ENCODE measurements around the gene NUDT11.
"Not testable (repeated sequence)": the region's sequence is repeated elsewhere in the genome, so short reads cannot be mapped to it uniquely, and the experiment has no call there.

The NUDT11 gene

DNA sequence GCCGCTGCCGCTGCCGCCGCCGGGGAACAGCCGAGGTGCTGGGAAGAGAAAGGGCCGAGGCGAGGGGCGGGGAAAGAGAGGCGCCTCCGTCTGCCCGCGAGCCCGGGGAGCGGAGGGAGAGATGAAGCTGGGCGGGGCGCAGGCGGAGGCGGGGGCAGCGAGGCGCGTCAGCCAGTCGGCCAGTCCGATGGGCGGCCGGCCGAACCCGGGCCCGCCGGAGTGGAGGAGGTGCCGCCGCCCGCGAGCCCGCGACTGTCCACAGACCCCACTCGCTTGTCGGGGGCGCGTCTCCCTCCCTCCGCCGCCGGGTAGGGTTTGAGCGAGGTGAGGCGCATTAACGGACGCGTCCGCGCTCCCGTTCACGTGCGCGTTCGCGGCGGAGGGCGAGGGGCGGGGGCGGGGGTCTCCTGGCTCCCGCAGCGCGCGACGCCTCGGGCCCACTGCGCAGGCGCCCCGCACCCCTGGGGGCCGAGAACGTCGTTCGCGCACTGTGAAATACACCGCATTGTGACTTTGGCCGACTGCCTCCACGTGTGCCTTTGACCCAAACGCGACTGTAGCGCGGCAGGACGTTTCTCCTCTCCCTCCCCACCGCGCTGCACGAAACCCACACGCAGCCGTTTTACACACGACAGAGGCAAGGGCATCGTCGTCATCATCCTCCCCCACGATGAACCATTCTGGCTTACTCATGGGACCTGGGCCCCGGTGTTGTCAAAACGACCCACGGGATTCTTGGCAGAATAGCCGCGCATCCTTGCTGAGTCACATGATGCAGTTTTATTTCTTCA is at the start of gene NUDT11:
Gene NUDT11 (minus strand): TSS at position 92 of the 791 bp plus-strand sequence. CDS start 148 bp downstream, outside the sequence.
- DNase-seq (ENCODE audit: low read depth) = peak; percentile 24
- peak within 1 kb of the TSS; percentile 59 for H3K4me3 ChIP-seq (ENCODE audit: low read depth, low read length)

DNA sequence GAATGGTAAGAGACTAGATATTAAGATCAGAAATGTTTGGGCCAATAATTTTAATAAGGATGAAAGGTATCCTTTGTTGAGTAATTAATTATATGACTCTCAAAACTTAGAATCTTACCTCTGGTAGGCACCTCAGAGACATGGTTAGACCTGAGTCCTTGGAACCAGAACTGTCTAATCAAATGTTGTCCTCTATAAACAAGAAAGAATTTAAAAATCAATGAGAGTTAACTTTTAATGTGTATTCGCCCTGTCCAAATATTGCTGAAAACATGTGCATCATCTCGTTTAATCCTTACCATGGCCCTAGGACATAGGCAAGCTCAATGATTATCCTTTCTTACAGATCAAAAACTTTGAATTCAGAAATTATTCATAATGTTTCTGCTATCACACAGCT is 24.0 kb upstream of the NUDT11 start:
- no peak overlapping the region for H3K4me3 ChIP-seq (ENCODE audit: low read depth, low read length)
- DNase-seq (ENCODE audit: low read depth) = no peak

DNA sequence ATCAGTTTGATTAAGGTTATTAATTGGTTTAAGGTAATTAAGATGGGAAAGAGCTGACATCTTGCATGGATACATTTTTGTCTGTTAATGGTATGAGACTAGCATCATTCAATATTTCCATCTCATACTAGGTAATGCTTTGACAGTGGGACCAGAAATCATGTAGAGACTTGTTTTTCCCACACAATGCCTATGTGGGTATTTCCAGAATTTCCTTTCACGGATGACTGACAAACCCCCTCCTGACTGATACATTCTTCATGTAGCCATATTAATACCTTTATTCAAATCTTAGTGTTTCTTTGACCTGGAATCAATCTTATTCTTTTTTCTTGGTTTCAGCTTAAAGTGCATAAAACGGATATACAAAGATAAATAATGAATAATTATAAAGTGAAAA is 22.7 kb upstream of the NUDT11 start:
- H3K4me3 ChIP-seq (ENCODE audit: low read depth, low read length); DNase-seq (ENCODE audit: low read depth): not testable (repeated sequence)

DNA sequence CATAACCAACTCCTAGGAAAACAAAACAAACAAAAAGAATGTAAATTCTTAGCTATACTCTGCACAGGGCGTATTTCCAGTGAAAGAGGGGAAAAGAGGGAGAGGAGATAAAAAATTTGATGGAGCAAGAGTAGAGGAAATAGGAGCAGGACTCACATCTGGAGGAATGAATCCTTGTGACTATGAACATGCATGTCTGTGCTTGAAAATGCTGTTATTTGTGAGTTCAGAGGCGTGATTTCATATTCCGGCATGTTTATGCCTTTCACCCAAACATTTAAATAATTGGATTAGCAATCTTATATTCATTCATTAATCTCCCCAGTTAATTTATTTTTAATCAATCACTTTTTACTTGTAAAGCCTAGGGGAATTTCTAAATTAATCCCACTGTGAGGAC is 11.2 kb upstream of the NUDT11 start:
- no peak for DNase-seq (ENCODE audit: low read depth)
- no peak overlapping the region for H3K4me3 ChIP-seq (ENCODE audit: low read depth, low read length)

DNA sequence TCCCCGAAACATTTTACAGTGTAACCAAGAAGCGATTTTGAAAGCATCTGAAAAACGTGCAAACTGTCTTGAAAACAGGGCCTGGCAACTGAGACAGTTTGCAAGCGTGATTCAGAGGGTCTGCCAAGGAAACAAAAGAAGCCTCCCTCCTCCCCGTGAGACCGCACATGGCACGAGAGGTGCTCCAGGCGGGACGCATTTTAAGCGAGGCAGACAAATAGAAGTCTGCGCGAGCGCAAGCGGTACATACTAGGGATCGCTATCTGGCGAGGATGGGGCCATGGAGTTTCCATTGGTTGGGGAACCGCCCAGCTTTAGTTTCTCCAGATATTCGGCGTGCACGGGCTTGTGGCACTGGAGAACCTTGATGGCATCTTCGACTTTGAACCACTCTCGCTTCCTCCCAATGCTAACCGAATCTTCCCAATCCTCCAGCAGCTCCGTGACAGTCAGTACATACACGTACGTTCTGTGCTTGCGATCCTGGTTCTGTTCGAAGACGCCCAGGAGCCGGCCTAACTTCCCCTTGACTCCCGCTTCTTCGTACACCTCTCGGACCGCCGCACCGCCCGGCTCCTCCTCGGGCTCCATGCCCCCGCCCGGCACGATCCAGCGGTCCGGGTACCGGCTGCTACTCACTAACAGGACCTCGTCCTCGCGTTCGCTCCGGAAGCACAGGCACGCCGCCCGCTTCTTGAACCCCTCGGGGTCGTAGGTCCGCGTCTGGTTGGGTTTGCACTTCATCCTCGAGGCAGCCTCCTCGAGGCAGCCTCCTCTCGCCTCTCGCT is 497 bp downstream of the NUDT11 start:
- DNase-seq (ENCODE audit: low read depth) = not testable (repeated sequence)
- H3K4me3 ChIP-seq (ENCODE audit: low read depth, low read length) = peak overlapping the region; percentile 59

DNA sequence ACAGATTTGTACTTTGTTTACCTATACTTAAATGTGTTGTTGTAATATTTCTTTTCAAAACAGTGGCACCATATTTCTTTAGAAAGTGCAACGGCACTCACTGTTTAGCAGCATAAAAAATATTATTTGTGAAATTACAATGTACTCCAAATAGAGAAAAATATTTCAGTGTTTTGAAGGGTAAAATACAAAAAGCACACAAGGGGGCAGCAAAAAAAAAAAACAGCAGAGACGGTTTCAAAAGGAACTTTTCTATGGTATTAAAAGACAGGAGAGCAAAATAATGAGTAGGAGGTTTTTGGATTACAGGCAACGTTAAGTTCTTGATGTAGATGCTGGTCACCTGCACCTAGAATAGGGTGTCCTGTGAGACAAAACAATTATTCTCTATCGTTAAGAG is 2.0 kb downstream of the NUDT11 start:
- peak overlapping the region; percentile 59 for H3K4me3 ChIP-seq (ENCODE audit: low read depth, low read length)

DNA sequence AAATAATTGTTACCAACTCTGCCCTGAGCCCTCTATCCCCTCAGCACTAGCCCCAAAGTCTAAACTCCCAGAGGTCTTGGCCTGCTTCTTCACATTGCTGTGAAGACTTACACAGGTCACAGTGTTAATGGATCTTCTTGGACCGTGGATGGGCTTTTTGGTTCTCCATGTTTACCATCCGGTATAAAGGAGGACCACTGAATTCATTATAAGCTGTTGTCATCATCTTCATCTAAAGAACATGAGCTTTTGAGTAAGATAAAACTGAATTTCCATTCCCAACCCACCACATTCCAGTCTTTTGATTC is 8.5 kb downstream of the NUDT11 start:
- no peak overlapping the region for H3K4me3 ChIP-seq (ENCODE audit: low read depth, low read length)
- no peak for DNase-seq (ENCODE audit: low read depth)

More for the DNA sequence above, 2.0 kb downstream of the NUDT11 start:
- no peak for DNase-seq (ENCODE audit: low read depth)

DNA sequence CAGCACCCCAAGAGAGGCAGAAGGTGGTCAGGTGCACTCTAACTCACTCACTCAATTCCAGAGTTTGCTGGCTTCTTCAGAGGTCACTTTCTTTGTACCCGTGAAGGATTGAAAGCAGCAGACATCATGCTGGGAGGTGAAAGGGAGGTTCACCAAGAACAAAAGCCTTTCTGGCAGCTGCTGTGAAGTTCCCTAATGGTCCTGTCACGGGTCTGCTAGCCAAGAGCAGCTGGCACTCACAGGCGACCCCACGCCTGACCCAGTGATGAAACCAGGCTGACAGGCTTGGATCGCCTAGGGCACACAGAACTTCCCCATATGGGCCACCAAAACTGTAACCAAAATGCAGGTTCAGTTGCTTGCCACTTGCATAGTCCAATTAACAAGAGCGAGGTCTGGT is 11.8 kb downstream of the NUDT11 start:
- DNase-seq (ENCODE audit: low read depth) = no peak
- no peak overlapping the region for H3K4me3 ChIP-seq (ENCODE audit: low read depth, low read length)

DNA sequence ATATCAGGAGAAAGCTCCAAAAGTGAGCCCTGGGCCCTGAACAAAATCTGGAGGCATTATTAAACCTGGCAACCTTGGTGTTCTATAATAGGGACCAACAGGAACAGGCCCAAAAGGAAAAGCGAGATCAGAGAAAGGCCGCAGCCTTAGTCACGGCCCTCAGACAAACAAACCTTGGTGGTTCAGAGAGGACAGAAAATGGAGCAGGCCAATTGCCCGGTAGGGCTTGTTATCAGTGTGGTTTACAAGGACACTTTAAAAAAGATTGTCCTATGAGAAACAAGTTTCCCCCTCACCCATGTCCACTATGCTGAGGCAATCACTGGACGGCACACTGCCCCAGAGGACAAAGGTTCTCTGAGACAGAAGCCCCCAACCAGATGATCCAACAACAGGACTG is 14.0 kb downstream of the NUDT11 start:
- not testable (repeated sequence) for H3K4me3 ChIP-seq (ENCODE audit: low read depth, low read length); DNase-seq (ENCODE audit: low read depth)

DNA sequence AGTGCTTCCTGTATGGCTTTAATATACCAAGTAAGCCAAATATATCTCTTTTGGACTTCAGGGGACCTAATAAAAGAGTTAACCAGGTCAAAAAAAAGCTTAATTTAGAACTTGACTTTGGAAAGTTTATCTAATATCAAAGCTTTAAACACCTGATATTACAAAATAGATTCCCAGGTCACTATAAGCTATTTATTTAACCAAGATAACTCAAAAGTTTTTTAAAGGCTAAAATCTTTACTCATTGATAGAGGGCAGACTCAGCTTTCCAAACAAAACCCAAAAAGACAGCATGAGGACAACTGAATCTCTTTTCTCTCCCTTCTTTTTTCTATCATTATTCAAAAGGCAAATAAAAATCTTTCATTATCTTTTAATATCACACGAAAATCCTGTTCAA is 19.5 kb downstream of the NUDT11 start:
- DNase-seq (ENCODE audit: low read depth) = no peak
- no peak overlapping the region for H3K4me3 ChIP-seq (ENCODE audit: low read depth, low read length)

DNA sequence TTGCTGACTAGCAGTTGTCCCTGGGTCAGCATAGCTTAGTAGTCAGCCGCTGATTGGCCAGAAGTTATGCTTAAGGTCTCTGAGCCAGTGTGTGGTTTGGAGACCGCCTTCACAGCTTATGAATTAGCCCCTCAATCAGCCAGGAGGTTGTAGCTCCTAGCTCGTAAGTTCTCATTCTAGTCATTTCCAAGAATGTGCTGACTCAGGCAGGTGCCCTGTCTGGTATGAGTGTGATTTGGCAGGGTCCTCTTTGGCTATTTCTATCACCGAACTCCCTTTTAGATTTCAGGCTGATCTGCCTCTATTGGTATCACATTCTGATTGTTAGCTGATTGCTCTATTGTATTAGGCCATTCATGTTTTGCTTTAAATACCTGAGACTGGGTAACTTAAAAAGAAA is 33.1 kb downstream of the NUDT11 start:
- H3K4me3 ChIP-seq (ENCODE audit: low read depth, low read length) = no peak overlapping the region
- DNase-seq (ENCODE audit: low read depth) = no peak

DNA sequence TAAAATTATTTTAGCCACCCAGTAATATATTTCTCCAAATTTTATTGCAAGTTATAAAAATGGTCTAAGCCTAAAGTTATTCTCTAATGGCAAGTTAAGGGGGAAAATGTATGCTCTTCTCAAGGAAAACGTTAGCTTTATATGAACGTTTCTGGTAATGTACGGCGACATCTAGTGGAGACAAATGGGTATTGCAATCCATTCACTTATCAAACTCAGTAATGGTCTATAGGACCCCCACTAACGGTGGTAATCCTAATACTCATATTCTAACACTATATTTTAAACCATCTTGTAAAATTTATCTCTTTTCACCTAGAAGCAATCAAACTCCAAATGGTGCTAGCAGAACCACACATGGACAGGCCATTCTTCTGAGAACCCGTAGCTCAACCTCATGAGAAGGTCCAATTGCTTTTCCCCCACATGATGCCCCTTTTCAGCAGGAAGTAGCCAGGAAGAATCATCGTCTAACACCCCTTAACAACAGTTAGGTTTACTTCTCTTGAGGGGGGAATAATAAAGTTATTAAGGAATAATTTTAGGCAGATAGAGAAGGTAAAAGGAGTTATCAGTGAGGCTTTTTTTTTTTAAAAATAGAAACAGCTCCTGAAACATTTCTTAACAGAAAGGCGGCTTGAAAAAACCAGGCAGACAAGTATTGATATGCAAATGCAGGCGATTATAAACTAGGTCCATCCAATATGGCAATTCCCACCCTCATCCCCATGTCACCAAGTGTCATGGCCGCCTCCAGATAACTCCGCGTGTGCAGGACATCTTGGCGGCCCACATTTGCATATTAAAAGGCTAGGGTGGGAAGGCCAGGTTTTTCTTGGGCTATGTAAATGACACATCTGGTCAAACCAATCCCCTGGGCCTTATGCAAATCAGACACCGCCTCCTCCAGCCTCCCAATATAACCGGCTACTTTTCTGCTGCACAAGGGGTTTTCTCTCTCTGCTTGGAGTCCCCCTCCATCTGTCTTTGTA is 35.0 kb downstream of the NUDT11 start:
- DNase-seq (ENCODE audit: low read depth) = peak; percentile 2
- no peak overlapping the region for H3K4me3 ChIP-seq (ENCODE audit: low read depth, low read length)

DNA sequence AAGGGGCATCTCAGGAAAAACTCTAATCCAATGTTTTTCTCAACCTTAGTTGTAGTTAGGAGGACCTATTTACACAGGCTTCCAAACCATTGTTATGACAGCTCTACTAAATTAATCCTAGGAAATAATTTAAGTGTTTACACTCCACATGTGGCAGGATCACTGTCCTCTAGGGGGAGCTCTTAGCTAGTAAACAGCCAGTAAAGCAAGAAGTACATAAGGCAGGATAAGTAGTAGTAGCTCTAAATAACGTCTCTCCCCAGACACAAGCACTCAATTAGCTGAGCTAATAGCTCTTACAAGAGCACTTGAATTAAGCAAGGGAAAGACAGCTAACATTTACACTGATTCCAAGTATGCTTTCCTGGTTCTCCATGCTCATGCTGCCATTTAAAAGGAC is 37.3 kb downstream of the NUDT11 start:
- DNase-seq (ENCODE audit: low read depth) = no peak
- H3K4me3 ChIP-seq (ENCODE audit: low read depth, low read length) = no peak overlapping the region

DNA sequence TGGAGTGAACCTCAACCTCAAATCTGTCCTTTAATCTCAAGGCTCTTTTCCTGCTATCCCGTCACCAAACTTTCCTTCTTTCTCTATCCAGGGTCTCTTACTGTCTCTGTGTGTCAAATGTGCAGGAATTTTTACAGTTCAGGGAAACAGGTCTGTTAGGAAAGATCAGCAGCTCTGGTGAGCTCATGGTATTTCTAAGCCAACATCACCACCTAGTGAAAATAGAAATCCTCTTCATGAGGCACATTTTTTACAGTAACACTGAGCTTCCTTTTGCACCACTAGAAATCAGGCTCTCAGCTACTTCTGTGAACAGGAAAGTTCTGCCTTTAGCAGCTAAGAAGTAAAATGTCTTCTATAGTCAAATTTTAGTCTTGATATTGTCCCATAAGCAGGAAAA is 39.6 kb downstream of the NUDT11 start:
- DNase-seq (ENCODE audit: low read depth) = no peak

DNA sequence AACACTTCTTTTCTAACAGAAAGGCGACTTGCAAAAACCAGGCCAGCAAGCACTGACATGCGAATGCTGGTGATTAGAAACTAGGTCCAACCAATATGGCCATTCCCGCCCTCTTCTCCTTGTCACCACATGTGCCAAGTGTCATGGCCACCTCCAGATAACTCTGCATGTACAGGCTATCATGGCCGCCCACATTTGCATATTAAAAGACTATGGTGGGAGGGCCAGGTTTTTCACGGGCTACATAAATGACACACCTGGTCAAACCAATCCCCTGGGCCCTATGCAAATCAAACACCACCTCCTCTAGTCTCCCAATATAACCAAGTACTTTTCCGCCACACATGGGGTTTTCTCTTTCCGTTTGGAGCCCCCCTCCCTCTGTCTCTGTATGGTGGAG is 40.1 kb downstream of the NUDT11 start:
- no peak for DNase-seq (ENCODE audit: low read depth)
- no peak overlapping the region for H3K4me3 ChIP-seq (ENCODE audit: low read depth, low read length)

More for the DNA sequence above, 39.6 kb downstream of the NUDT11 start:
- H3K4me3 ChIP-seq (ENCODE audit: low read depth, low read length) = no peak overlapping the region

DNA sequence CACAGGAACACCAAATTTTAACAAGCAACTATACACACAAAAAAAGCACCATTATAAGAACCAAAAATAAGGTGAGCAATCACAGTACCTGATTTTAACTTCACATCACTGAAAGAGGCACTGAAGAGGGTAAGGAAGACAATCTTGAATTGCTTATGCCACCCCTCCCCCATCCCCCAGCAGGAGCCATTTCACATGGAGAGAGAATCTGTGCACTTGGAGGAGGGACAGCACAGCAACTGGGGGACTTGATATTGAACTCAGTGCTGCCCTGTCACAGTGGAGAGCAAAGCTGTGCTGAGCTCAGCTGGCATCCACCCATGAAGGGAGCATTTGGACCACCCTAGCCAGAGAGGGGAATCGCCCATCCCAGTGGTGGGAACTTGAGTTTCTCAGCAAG is 56.0 kb downstream of the NUDT11 start:
- no peak overlapping the region for H3K4me3 ChIP-seq (ENCODE audit: low read depth, low read length)
- no peak for DNase-seq (ENCODE audit: low read depth)
